HG02571 (cell line): ENCODE data around the gene LBR.

Experiments used
- ATAC-seq: cut with Tn5 transposase; IDR thresholded peaks from one replicate; pipeline ENCODE4 v1.9.1; 2021; ENCODE audit warnings: mild to moderate bottlenecking, moderate library complexity; ENCODE audit not compliant: unreplicated experiment

The LBR gene

DNA sequence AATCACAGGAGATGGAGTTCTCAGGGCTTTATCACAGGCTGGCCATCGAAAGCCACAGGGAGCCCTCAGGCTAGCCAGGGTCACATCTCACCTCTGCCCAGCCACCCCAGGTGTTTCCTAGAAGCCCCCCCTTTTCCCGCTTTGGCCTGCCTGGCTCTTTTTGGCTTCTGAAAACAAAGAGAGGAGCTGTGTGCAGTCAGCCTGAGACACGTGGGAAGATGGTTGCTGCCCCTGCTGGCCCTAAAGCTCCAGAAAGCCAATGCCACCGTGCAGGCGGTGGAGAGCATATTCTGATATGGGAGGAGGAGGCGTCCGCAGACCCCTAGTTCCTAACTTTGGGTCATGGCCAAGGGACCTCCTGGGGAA is 18.7 kb upstream of the LBR start:
- ATAC-seq, result no peak

DNA sequence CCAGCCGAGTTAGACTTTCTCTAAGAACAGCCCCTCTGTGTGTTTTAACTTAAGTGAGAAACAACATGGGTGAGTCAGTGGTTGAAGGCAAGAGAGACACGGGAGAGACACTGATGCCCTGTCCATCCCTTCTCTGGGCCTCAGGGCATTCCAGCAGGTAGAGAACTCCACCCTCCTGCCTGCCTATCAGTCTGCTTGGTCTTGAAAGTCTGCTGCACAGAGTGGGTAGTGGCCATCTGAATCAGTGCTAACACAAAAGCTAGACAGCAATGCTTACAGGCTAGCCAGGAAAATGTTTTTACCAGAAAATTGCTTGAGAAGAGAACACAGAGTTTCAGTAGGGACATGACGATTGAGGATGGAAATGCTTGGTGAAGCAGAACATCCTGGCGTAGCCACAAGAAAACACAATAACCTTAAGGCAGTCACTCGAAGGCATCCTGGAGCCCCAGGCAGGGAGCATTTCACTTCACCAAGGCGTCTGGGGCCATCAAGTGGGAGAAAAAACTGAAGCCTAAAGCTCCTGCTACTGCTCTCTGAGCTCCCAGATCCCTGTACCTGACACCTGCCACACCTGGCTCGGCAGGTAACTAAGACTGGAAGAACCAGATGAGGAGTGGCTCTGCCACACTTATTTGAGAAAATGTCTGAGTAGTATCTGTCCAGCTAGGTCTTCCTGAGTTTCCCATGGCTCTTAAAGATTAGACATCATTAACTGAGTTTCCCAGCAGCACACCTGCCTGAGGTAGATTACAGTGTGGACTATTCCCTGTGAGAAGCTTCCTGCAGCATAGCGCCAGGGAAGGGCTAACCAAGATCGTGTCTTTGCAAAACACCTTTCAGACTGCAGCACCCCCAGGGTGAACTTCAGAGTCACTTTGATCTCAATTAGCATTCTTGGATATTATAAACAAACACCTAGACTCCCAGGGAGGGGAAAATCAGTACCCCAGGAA is 18.1 kb upstream of the LBR start:
- ATAC-seq, result no peak

DNA sequence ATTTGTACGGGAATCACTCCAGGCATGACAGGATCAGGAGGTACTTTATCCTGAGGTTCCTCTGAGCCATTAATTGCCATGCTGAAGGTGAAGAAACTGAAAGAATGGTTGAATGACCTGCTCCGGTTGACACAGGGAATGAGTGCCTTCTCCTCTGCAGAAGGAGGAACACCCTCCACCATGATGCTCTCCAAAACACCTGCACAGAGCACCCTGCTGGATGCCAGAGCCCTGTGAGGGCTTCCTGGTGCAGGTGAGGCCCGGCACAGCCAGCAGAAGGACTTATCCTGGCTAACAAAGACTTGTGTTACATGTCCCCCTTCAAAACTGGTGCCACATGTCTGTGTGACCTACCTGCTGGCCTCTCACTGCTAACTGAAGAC is 14.3 kb upstream of the LBR start:
- ATAC-seq, result no peak

DNA sequence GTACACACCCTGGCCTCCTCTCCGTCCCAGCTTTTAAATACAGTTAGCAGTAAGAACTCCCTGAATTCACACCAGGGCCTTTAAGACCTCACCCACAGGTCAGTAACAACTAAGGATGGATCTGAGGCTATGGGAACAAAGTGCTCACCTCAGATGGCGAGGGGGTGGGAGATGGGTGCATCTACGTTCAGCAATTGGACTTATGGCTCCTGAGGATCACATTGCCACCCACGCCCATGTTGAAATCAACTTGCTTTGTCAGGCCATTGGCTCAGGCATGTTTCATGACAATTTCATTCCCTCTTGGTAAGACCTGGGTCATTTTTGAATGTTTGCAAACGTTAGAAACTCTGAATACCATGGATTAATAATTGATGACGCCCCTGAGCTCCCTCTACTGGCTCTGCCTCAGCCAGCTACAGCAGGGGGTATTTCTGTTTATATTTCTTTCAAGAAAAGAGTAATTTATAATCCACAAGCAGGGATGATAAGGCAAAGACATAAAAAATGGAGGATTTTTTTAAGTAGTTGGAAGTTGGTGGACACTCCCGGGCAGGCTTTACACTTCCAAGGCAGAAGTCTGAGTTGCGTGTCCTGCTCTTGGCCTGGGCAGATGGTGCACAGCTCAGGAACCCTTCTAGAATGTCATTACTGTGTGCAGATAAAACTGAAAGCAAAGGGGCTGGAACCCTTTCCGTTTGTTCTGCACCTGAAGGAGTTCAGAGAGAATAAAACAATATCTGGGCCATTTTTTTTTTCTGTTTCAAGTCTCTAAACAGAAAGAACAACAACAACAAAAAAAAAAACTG is 13.7 kb upstream of the LBR start:
- peak; percentile 31 for ATAC-seq

DNA sequence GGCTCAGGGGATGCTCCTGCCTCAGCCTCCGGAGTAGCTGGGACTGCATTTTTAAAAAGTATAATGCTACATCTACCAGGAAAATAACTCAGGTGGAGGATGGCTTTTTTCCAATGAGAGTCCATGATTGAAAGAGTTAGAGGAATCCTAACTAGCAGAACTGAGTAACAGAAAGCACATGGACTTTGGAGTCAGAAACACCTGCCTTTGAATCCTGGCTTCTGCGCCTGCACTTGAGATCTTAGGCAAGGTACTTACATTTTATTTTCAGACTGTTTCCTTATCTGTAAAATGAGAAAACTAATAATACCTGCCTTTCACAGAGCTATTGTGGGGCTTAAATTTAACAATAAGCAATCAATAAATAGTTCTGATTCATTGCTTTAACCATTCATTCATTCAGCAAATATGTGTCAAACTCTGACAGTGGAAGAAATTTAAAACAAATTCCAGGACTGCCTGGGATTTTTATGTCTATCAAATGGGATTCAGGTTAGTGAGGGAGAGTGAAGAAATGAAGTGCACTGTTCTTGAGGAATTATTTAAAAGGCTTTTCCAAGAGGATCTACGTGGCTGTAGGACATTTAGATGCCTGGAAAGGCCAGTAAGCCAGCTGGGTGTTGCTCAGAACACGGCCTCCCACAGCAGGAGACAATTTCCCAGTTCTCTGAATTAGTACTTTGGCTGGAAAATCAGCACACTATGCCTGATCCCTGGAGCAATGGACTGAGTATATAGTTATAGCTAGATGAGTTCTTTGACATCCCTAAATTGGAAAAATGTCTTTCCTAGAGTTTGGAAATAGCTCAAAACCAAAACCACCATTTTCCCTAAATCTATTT is 12.8 kb upstream of the LBR start:
- no peak for ATAC-seq

DNA sequence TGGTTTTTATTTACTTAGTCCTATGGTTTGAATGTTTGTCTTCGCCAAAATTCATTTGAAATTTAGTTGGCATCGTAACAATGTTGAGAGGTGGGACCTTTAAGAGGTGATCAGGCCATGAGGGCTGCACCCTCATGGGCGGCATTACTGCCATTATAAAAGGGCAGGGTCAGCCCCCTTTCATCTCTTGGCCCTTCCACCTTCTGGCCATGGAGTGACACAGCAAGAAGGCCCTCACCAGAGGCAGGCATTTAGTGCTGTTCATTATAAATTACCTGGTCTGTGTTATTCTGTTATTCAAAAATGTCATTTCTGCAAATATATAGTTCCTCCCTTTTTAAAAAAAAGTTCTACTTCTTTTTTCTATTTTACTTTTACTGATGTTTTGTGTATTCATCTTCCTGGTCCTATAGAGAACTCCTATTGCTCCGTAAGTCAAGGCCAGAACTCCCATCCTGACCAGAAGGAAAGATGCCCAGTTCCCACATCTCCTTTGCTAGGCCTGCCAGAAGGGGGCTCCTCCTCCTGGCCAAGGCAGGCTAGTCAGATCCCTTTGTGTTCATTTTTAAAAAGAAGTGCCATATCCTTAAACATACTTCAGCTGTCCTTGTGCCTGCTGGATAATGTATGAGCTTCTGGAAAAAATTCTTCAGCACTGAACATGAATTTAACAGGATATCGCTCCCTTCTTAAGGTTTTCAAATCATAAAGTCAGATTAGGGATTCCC is 10.0 kb upstream of the LBR start:
- no peak for ATAC-seq

DNA sequence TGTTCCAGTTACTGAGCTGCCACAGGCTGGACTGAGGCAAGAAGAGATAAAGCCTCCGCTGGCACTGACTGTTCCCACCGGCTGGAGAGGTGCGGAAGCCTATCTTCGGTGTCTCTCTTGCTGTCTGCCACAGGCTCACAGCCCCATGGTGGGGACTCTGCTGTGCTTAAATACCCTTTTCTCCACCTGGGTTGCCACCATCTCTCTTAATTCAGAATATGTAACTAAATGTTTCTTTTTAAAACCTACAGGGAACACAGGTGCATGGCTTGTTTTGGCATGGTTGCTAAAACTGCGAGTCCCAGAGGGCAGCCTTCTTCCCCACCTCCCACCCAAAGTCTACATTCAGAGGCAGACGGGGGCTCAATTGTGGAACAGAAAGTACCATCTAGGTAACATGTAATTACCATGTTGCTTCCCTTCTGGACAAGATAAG is 8.1 kb upstream of the LBR start:
- peak; percentile 62 for ATAC-seq

DNA sequence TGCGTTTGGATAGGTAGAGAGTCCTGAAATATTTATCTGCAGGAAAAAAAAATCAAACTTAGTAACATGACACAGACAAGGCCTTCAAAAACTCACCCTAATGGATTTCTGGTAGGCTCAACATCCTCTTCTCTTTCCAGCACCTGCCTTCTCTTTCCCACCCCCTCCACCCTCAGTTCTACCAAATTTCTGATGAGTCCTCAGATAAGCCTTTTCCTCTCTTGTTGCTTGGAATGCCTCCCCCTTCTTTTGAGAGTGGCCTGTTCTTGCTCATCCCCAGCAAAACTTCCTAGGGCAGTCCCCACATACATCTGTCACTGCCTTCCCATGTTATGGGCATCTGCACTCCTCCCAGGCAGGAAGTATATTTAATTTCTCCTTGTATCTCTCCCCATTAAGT is 7.6 kb upstream of the LBR start:
- peak; percentile 22 for ATAC-seq

DNA sequence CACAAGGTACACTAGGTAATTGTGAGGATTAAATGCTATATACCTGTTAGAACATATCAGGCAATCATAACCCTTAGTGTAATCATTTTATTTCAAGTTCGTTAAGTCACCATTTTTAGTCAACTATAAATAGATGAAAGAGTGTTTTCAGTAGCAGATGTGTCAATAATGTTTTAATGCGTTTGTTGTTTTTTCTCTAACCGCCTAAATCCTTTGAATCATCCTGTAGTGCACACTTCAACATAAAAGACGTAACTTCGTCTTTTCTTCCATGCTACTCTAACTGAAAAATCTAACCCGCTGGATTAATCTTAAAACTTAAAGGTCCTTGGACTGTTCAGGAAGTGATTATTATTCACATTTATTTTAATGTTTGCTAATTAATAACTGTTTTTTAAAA is 7.2 kb upstream of the LBR start:
- ATAC-seq, result no peak

DNA sequence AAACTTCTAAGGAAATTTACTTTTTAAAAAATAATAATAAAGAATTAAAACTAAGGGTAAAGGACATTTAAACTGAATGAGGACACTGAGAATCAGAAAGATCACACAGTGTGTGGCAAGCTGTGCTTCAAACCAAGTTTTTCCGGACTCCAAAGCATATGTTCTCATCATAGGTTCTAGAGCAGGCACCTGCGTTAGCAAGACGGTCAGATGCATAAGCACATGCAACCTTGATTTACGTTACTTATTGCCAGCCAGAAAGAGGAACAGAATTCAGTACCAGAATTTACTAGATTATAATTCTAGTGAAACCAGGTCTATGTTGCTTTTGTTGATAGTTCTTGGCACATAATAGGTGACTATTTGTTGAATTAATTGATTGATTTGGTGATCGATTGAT is 6.2 kb upstream of the LBR start:
- no peak for ATAC-seq

DNA sequence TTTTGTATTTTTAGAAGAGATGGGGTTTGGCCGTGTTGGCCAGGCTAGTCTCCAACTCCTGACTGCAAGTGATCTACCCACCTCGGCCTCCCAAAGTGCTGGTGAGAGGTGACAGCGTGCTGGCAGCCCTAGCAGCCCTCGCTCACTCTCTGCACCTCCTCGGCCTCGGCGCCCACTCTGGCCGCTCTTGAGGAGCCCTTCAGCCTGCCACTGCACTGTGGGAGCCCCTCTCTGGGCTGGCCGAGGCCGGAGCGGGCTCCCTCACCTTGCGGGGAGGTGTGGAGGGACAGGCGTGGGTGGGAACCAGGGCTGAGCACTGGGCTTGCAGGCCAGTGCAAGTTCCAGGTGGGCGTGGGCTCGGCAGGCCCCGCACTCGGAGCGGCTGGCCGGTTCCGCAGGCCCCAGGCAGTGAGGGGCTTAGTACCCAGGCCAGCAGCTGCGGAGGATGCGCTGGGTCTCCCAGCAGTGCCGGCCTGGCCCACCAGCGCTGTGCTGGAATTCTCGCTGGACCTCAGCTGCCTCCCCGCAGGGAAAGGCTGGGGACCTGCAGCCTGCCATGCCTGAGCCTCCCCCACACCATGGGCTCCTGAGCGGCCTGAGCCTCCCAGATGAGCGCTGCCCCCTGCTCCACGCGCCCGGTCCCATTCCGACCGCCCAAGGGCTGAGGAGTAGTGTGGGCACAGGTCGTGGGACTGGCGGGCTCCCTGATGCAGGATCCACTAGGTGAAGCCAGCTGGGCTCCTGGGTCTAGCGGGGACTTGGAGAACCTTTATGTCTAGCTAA is 3.4 kb upstream of the LBR start:
- ATAC-seq, result no peak

DNA sequence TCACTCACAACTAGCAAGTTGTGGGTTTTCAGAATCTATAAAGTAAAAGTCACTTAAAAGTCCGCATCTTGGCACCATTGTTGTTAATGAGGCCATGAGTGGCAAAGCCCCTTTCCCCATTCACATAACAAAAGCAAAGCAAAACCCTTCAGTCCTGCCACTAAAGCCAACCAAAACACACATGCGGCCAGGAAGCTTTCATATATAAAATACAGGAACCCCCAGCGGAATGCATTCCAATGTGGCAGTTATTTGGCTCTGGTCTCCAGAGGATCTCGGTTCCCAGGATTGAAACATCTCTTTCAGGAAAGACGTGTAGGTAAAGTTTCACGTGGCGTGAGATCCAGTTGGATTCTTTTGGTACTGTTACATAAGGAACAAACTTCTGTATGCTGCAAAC is 2.5 kb upstream of the LBR start:
- no peak for ATAC-seq

DNA sequence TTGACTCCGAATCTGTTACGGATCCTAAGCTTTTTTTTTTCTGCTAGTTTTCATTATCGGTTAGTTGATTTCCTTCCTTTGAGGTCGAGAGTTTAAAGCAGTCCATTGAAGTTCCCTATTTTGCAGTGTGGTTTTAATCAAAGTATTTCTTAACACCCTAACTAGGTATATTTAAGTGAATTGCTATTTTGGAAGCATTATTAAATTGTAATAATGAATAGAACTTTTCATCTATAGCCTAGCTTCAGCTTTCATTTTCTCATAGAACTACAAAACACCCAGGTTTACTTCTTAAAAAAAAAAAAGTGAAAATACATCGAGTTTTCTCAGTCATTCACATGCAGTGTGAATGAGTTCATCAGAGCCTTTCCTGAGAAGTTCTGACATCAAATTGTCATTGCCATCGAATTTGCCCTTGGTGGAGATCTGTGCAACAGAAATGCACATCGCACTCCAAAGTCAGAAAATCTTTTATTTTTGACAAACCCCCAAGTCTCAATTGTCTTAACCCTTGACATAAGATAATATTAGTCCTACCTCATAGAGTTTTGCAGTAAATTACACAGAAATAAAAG is 1.1 kb upstream of the LBR start:
- ATAC-seq, result no peak

DNA sequence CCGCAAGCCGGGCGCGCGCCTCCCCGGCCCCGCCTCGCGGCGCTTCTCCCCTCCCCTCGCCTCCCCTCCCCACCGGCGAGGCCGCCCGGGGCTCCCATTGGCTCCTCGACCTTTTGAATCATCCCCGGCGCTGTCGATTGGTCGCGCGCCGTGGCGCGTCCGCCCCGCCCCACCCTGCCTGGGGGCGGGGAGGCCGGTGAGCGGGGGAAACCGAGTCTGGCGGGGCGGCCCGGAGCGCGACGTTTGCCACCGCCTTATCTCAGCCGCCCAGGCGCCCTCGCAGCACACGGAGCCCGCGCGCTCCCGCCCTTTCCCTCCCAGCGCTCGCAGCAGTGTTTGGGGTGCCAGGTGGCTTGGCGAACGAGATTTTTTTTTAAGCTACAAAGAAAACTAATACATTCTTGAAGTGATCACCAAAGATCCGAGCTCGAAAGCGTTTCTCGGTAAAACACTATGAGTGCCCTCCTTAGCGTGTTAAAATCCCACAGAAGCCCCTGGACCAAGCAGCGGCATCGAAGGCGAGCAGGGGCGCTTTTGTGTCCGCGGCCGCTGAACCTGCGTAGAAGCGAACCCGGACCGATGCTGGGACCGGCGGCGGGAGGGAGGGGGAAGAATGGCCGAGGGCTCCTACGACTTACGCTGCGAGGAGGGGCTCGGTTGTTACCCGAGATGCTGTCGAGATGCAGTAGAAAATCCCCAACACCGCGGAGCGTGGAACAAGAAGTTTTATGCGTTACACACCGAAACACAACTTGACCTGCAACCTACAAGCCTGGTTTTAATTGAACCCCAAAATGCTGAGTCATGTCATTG is 436 bp upstream of the LBR start:
- ATAC-seq, result peak; percentile 91

DNA sequence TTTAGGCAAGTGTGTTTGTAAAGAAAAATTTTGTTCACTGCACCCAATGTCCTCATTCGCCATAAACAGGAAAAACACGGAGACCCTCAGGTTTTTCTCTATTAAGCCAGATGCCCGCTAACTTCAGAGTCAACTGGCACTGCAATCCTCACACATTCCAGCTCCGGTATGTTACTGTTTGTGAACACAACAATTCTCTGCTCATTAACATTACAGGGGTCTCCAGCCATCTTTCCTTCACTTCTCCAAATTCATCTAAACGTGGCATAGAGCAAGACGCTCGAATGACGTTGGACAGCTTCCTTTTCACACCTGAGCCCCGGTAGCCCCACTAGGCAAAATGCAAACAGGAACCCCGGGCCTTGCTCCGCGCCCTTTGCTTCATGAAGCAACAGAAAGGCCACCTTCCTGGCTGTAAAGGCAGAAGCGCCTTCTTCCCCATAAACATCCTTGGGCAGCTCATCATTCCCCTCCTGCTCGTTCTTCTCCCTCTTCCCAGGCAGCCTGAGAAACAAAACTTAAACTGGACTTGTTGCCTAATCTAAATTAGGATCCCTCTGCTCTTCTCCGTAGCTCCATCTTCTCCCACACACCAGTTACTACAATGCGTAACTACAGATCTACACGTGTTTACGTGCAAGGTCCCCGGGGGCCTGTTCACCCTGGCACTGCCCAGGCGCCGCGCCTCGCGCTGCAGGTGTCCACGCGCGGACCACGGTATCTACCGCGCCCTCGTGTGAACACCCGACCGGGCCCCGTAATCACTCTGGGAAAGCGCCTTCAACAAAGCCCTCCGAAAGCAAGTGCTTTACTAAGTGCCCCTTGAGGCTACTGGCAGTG is 1.2 kb downstream of the LBR start:
- no peak for ATAC-seq

DNA sequence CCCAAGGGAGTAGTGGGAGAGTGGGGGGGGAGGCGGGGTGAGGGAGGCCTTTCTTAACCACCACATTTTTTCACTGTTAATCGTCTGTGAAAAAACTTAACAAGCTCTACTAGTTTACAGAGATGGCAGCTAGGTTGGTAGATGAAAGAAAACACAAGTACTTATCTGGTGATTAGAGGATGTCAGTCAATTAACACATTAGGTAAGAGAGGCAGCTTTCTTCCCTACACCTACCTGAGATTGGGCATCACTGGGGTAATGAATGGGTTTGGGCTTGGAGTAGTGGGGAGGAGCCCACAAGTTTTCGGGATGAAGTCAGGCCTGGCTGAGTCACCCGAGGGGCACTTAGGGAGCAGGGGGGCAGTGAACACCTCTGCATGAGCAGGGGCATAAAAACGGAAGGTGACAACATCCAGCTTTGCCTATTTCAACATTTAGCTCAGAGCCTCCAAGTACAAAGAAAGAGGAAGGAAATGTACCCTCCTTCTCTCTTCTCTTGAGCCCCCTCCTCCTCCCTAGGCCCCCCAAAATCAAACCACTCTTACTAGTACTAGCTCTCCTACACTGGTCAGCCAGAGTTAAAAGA is 2.5 kb downstream of the LBR start:
- no peak for ATAC-seq

DNA sequence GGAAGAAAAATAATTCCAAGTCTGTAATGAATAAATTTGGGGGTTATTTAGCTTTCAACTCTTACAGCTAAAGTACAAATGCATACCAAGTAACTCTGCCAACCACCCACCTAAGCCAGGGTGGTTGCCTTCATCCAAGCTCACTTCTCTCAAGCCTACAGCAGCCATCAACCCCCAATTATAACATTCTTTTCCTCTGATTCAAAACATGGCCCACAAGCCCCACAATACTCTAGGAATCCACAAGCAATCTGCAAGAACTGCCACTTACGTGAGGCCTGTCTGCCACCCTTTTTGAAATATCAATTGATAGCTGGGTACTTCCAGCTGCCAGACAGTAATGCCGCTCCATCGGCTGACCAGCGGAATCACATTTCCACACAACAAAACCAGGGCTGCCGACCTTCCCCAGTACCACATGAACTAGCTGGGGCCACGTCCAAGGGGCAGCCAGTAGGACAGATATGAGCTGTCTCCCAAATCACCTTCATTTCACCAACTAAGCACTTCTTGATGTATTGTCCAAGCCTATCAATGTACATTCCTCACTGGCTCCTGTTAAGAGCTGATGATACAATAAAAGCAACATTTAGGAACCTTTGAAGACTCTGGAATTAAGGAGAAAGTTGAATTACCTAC is 3.2 kb downstream of the LBR start:
- no peak for ATAC-seq
